OCI-M2 (cell line): ENCODE measurements around the gene ACVR1.

Experiments used
- DNase-seq: peaks from one replicate; lab custom pipeline; 2025; ENCODE audit not compliant: unreplicated experiment; lab: John Stamatoyannopoulos, UW

The ACVR1 gene

DNA sequence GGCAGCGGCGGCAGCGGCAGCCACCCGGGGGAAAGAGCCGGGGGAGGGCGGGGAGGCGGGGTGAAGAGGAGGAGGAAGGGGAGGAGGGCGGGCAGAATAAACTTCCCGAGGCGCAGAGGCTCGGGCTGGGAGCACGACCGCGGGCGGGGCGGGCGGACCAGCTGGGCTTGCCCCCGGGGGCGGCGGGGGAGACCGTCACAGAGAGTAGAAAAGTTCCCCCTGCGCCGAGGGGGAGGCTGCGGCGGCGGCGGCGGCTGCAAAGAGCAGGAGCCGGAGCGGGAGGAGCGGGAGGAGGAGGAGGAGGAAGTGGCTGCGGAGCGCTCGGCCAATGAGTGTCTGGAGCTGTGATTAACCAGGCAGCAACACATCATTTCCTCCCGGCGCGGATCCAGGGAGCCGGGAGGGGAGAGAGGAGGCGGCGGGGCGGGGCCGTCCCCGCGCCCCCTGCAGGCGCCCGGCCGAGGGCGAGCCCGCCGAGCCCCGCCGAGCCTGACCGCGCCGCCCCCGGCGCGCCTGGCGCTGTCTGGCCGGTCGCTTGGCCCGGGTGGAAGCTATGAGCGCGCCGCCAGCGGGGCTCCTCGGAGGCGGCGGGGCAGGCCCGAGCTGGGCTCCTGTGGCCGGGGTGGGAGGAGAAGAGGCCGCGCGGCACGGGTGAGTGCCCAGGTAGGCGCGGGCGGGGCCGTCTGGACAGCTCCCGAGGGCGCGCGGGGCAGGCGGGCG lies at the start of gene ACVR1:
TSS of gene ACVR1 (minus strand) at position 265 of the 720 bp plus-strand sequence. CDS start 76,837 bp downstream, outside the sequence.
- peak; percentile 54 for DNase-seq

DNA sequence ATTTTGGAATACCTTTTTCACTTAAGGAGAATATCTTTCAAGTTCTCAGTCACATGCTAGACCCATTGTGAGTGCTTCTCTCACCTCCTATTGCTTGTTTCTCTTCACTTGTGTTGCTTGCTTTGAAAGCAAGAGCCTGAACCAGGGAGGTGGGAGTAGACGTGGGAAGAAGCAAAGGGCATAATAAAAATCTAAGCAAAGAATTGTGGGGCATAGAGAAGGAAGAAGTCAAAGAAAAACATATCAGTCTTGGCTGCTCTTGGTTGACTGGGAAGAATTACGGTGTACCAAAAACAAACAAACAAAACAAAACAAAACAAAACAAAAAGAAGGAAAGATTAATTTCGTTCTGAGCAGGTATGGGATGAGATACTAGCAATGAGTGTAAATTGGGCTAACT lies 48.9 kb upstream of the ACVR1 start:
- DNase-seq = no peak

GRCh38 chr2:157923598-157924217 lies 47.6 kb upstream of the ACVR1 start:
- DNase-seq = no peak

GRCh38 chr2:157922815-157923214 lies 46.7 kb upstream of the ACVR1 start:
- DNase-seq = no peak

GRCh38 chr2:157922336-157922735 lies 46.2 kb upstream of the ACVR1 start:
- DNase-seq = no peak

DNA sequence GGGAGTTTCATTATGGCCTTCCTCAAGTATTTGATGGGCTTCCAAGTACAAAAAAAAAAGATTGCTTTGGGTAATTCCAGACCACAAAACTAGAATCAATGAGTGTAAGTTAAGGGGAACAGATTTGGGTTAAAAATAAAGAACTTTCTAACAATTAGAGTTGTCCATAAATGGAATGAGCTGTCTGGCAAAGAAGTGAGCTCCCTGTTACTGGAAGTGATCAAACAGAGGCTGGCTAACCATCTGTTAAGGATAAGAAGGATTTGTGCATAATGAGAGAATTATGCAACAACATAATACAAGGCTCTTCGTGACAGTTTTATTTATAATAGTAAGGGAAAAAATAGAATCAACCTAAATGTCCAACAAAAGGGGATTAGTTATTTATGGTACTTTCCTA lies 44.6 kb upstream of the ACVR1 start:
- no peak for DNase-seq

GRCh38 chr2:157919181-157919580 lies 43.1 kb upstream of the ACVR1 start:
- no peak for DNase-seq

DNA sequence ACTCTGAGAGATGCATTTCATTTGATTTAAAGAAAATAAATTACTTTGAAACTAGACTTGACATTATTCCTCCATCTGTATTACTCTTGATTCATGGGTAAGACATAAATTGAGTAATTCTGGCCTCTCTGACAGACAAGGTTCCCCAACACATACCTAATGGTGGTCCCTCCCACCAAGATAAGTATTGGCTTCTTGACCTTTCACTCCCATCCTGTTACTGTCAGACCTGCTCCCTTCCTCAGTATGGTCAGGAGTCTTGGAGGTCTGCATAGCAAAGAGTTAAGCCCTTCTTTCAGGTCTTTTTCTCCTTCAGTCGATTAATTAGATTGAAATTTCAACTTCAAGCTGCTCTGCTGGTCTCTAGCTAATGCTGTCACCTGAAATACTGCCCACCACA lies 42.2 kb upstream of the ACVR1 start:
- DNase-seq = no peak

DNA sequence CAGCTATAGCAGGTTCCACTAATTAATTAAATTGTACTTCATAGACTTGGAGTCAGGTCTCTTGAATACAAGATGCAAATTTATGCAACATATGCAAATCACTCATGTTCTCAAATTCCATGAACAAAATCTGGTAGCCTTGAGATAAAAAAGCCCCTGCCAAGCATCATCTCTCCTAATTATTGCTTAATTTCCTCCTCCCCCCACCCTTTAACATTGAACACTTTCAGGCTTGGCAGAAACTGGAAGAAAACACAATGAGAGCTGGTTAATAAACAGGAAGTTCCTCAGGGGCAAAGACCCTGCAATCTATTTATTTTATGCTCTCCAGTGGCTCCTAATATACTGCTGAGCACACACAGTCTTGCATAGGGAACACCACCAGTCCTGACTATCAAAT lies 35.6 kb upstream of the ACVR1 start:
- DNase-seq = no peak

GRCh38 chr2:157911246-157911645 lies 35.1 kb upstream of the ACVR1 start:
- DNase-seq = no peak

DNA sequence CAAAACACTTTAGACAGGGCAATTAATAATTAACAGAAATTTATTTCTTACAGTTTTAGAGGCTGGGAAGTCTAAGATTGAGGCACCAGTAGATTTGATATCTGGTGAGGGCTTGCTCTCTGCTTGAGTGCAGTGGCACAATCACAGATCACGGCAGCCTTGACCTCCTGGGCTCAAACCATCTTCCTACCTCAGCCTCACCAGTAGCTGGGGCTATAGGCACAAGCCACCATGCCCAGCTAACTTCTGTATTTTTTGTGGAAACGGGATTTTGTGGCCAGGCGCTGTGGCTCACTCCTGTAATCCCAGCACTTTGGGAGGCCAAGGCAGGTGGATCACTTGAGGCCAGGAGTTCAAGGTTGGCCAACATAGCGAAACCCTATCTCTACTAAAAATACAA lies 29.0 kb upstream of the ACVR1 start:
- no peak for DNase-seq

GRCh38 chr2:157903626-157904025 lies 27.5 kb upstream of the ACVR1 start:
- DNase-seq = no peak

DNA sequence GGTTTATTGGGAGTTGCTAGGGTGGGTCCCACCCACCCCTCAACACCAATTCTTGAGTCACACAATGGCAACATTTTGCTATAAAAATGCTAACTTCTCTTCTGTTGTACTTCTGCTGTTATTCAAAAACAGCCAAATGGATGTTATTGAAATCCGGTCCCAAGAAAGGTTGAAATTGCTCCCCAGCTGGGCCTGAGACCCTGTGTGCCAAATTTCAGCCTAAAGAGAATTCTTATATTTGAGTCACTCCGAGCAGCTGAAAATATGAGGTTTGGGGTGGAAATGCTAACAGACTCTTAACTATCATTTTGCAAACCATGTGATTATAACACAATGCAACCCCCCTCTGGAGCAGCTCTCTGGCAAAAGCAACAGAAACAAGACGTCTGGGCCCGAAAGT lies 27.0 kb upstream of the ACVR1 start:
- no peak for DNase-seq

GRCh38 chr2:157902692-157903091 lies 26.6 kb upstream of the ACVR1 start:
- no peak for DNase-seq

- DNase-seq = no peak
Measured at GRCh38 chr2:157901325-157901724, 25.2 kb upstream of the ACVR1 start.

GRCh38 chr2:157900684-157901083 lies 24.6 kb upstream of the ACVR1 start:
- no peak for DNase-seq

- no peak for DNase-seq
Measured at GRCh38 chr2:157900203-157900602, 24.1 kb upstream of the ACVR1 start.

DNA sequence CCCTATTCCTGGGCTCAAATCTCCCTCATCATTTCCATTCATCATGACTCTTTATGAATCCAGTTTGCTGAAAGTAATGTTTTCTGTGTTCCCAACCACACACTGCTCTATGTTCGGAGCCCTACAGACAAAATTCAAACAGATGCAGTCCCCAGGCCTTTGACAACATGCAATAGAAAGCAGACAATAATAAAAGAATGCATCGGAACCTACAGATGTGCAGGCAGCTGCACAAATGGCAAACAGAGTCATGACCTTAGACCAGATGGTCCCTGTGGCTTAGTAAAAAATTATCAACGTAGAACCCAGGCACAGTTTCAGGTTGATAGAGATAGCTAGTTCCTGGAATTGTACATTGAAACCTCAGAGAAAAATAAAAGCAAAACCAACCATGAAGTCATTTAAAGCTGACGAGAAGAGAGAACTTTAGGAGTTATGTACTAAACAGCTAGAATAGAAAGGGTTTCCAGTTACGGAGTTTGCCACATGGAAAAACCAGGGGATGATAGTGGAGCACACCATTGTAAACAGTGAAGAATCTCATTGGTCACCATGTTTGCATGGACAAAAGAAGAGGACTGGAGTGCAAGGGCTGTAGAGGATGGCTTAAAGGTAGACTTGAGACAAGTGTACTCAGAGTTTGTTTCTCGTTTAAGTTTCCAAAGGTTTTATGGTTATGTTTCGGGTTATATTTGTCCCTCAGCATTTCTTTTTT lies 23.2 kb upstream of the ACVR1 start:
- DNase-seq = no peak

DNA sequence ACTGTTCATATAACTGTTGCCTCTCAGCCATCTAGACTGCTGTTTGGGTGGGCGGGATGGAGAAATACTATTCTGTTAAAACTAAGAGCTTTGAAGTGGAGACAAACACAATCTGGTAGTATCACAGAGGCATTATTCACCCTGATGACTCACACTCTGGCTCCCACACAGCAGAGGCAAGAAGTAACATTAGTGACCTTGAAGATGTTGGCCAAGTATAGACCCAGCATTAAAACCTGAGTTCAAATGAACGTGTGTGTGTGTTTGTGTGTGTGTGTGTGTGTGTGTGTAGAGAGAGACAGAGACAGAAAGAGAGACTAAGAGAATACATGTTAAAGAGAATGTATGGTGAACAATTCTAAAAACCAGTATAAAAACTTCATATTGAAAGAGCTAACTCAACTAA lies 22.5 kb upstream of the ACVR1 start:
- no peak for DNase-seq

- no peak for DNase-seq
Measured at GRCh38 chr2:157897106-157897971, 21.2 kb upstream of the ACVR1 start.

- DNase-seq = no peak
Measured at GRCh38 chr2:157895531-157895930, 19.4 kb upstream of the ACVR1 start.
